PFSK-1 (cell line): Measurements from ENCODE around the gene MAN1C1.

Source experiments
- POLR2AphosphoS5 ChIP-seq: IDR thresholded peaks from 2 replicates; pipeline ENCODE4 v1.6.1; 2012; ENCODE audit warnings: low read depth, mild to moderate bottlenecking, control low read depth, low read length, moderate library complexity
- TAF1 ChIP-seq: IDR thresholded peaks from 2 replicates; pipeline ENCODE4 v1.6.1; 2012; ENCODE audit warnings: low read length, control low read depth, borderline replicate concordance; ENCODE audit not compliant: insufficient read depth

DNA sequence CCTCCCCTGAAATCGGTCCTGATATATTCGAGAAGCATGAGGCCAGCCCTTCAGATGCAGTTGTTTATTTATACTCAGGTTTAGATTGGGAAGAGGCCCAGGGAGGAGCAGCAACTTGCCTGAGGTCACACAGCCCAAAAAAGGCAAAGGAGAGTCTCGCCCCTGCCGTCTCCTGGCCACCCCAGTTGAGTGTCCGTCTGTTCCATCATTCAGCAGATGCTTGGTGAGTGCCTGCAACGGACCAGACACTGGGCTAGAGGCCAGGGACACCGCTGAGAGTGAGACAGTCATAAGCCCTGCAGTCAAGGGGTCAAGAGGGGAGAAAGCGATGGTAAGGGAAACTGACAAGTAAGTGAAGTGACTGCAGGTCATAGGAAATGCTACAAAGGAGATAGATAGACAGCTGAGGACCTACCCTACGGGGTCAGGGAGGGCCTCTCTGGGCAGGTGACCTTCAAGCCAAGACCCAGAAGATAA is 168.0 kb downstream of the MAN1C1 start:
- TF ChIP-seq TAF1 = no peak
- no peak for TF ChIP-seq POLR2AphosphoS5
